NCI-H2107 treated with DMSO at 0.1 percent for 48 hours (cell line): ENCODE results near the gene MT3.
"Not testable (repeated sequence)": the region's sequence is repeated elsewhere in the genome, so short reads cannot be mapped to it uniquely, and the experiment has no call there.

ENCODE experiments used
- DNase-seq: peaks from one replicate; lab custom pipeline; 2025; ENCODE audit not compliant: unreplicated experiment; lab: John Stamatoyannopoulos, UW

MT3 gene

GRCh38 chr16:56577300-56577625 lies 12.1 kb upstream of the MT3 start:
- DNase-seq, result no peak

GRCh38 chr16:56580391-56581048 lies 8.8 kb upstream of the MT3 start:
- DNase-seq, result no peak

- DNase-seq, result not testable (repeated sequence)
Observed at GRCh38 chr16:56582911-56583310, 6.4 kb upstream of the MT3 start.

GRCh38 chr16:56583351-56584168 lies 5.8 kb upstream of the MT3 start:
- no peak for DNase-seq

- no peak for DNase-seq
Observed at GRCh38 chr16:56584276-56584675, 5.1 kb upstream of the MT3 start.

GRCh38 chr16:56588781-56589140 lies 567 bp upstream of the MT3 start:
- no peak for DNase-seq

- no peak for DNase-seq
Observed at GRCh38 chr16:56591377-56592060, 2.2 kb downstream of the MT3 start.

- DNase-seq, result no peak
Observed at GRCh38 chr16:56593573-56594291, 4.4 kb downstream of the MT3 start.

- no peak for DNase-seq
Observed at GRCh38 chr16:56594292-56594619, 4.9 kb downstream of the MT3 start.

GRCh38 chr16:56600398-56600999 lies 11.2 kb downstream of the MT3 start:
- peak; percentile 5 for DNase-seq

GRCh38 chr16:56601325-56601724 lies 12.0 kb downstream of the MT3 start:
- no peak for DNase-seq

- DNase-seq, result peak; percentile 35
Observed at GRCh38 chr16:56603589-56603988, 14.3 kb downstream of the MT3 start.

GRCh38 chr16:56604966-56605365 lies 15.6 kb downstream of the MT3 start:
- no peak for DNase-seq

GRCh38 chr16:56605475-56605874 lies 16.1 kb downstream of the MT3 start:
- DNase-seq, result no peak

GRCh38 chr16:56606071-56606475 lies 16.7 kb downstream of the MT3 start:
- no peak for DNase-seq

- DNase-seq, result no peak
Observed at GRCh38 chr16:56606476-56607108, 17.3 kb downstream of the MT3 start.

GRCh38 chr16:56607109-56607618 lies 17.8 kb downstream of the MT3 start:
- no peak for DNase-seq

- no peak for DNase-seq
Observed at GRCh38 chr16:56607675-56608042, 18.3 kb downstream of the MT3 start.

GRCh38 chr16:56608043-56608875 lies 18.9 kb downstream of the MT3 start, which contains the start of gene MT2A:
Gene MT2A (plus strand): TSS chr16:56608584. CDS start chr16:56608656, 72 bp downstream.
- DNase-seq, result peak; percentile 93
